Activated CD4-positive, alpha-beta memory T cell treated with anti-CD3 and anti-CD28 coated beads for 36 hours (primary cell): ENCODE results near the gene ACSL6. TPM values are rescaled to one million over a fixed set of nuclear protein-coding genes. Genes with fewer than 3 reads are reported as not detected.
A peak's percentile ranks its signal among the peaks of the same experiment; 100 is the strongest.

Experiments used
- CTCF ChIA-PET: fragments of 350-600 bp; sonication (Branson Sonifier 250); formaldehyde crosslinking; loops from one replicate; lab custom pipeline; 2021; ENCODE audit warnings: antibody characterized with exemption, inconsistent platforms; lab: Charles Lee
- POLR2A ChIA-PET: fragments of 350-600 bp; sonication (Branson Sonifier 250); formaldehyde crosslinking; loops from one replicate; lab custom pipeline; 2021; ENCODE audit warnings: antibody characterized with exemption; lab: Charles Lee
- DNase-seq: peaks from one replicate; pipeline ENCODE4 v3.0.0-alpha.2; 2020
- H3K27ac Mint-ChIP-seq: one replicate; pipeline ENCODE4 v1.8.0; 2021; ENCODE audit warnings: mixed read lengths
- H3K27me3 Mint-ChIP-seq: one replicate; pipeline ENCODE4 v1.8.0; 2021; ENCODE audit warnings: mixed read lengths
- H3K36me3 Mint-ChIP-seq: one replicate; pipeline ENCODE4 v1.8.0; 2021; ENCODE audit warnings: mixed read lengths
- H3K4me1 Mint-ChIP-seq: one replicate; pipeline ENCODE4 v1.8.0; 2021; ENCODE audit warnings: low read depth, mixed read lengths
- H3K4me3 Mint-ChIP-seq: one replicate; pipeline ENCODE4 v1.8.0; 2021; ENCODE audit warnings: mild to moderate bottlenecking, mixed read lengths
- H3K9me3 Mint-ChIP-seq: one replicate; pipeline ENCODE4 v1.8.0; 2021; ENCODE audit warnings: mixed read lengths
- intact Hi-C: fragments of 100-400 bp; cut with micrococcal nuclease; formaldehyde crosslinking; loops from one replicate; pipeline ENCODE4 v1.15.1; 2023
- total RNA-seq, 2 experiments: library from RNA; stranded (reverse); gene quantifications; one replicate each; pipeline ENCODE4 v1.2.3, GENCODE V29; 2021

ACSL6 gene
- total RNA-seq, 2 experiments from 2014 or later: 5.6 to 6.0 TPM

DNA sequence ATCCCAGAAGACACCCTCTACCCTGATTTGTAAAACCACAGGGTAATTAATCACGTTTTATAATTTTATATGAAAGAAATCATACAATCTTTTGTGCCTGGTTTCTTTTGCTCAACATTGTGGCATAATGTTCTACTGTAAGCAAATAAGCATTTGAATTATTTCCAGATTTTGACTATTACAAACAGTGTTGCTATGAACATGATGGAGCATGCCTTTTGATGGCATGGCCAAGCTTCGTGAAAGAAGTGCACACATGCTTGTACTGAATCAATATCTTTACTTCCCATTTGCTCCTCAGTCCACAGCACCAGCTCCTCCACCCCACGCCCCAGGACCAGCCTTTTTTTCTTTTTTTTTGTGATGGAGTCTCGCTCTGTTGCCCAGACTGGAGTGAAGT is 29.9 kb downstream of the ACSL6 start:
- no peaks in the 10 kb centered on the region for H3K27me3 Mint-ChIP-seq
- POLR2A ChIA-PET: no interaction called here
- H3K4me1 Mint-ChIP-seq: peaks cover 12% of the 10 kb centered on the region
- H3K36me3 Mint-ChIP-seq: no peaks in the 10 kb centered on the region
- no peak overlapping the region for H3K27ac Mint-ChIP-seq
- DNase-seq: no peak
- no peaks in the 10 kb centered on the region for H3K9me3 Mint-ChIP-seq
- no peak overlapping the region for H3K4me3 Mint-ChIP-seq
- intact Hi-C loops: no loop called here
- CTCF ChIA-PET: interaction anchor here (1.1 kb wide), 1 partner anchor 25 kb away, joined by 5 read pairs; no protein-coding TSS in a partner anchor

GRCh38 chr5:131980696-131981095 is 30.8 kb downstream of the ACSL6 start:
- DNase-seq: no peak
- no peaks in the 10 kb centered on the region for H3K36me3 Mint-ChIP-seq
- H3K9me3 Mint-ChIP-seq: no peaks in the 10 kb centered on the region
- H3K4me1 Mint-ChIP-seq: peaks cover 19% of the 10 kb centered on the region
- ChIA-PET CTCF (interaction anchor here (1.1 kb wide), 1 partner anchor 25 kb away, joined by 5 read pairs; no protein-coding TSS in a partner anchor), POLR2A (no interaction called here)
- H3K27ac Mint-ChIP-seq: no peak overlapping the region
- intact Hi-C loops: no loop called here
- no peaks in the 10 kb centered on the region for H3K27me3 Mint-ChIP-seq
- no peak overlapping the region for H3K4me3 Mint-ChIP-seq

DNA sequence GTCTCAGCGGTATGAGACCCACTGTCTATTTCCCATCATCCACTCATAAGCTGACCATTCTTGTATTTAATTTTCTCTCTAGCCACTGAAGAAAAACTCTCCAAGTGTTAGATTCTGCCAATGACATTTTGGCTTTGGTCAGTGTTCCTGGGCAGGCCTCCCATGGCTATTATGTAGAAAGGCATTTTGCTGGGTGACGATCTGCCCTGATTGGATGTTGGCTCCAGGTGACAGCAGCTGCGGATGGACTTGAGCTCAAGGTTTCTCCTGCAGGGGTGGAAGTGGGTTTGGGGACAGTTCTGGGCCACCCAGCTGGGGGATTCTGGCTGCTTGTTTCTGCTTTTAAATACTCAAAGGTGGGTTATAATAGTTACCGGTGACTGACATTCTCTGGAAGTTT is 31.6 kb downstream of the ACSL6 start:
- no peaks in the 10 kb centered on the region for H3K27me3 Mint-ChIP-seq
- ChIA-PET POLR2A (no interaction called here), CTCF (no interaction called here)
- no peak overlapping the region for H3K27ac Mint-ChIP-seq
- intact Hi-C loops: no loop called here
- H3K4me3 Mint-ChIP-seq: no peak overlapping the region
- H3K9me3 Mint-ChIP-seq: no peaks in the 10 kb centered on the region
- no peaks in the 10 kb centered on the region for H3K36me3 Mint-ChIP-seq
- DNase-seq: no peak
- peaks cover 28% of the 10 kb centered on the region for H3K4me1 Mint-ChIP-seq

GRCh38 chr5:131977212-131977604 is 34.2 kb downstream of the ACSL6 start:
- ChIA-PET POLR2A (no interaction called here), CTCF (no interaction called here)
- intact Hi-C loops: no loop called here
- H3K4me3 Mint-ChIP-seq: no peak overlapping the region
- H3K36me3 Mint-ChIP-seq: no peaks in the 10 kb centered on the region
- H3K27ac Mint-ChIP-seq: no peak overlapping the region
- H3K27me3 Mint-ChIP-seq: no peaks in the 10 kb centered on the region
- H3K9me3 Mint-ChIP-seq: no peaks in the 10 kb centered on the region
- peak; percentile 10 for DNase-seq
- peaks cover 44% of the 10 kb centered on the region for H3K4me1 Mint-ChIP-seq

DNA sequence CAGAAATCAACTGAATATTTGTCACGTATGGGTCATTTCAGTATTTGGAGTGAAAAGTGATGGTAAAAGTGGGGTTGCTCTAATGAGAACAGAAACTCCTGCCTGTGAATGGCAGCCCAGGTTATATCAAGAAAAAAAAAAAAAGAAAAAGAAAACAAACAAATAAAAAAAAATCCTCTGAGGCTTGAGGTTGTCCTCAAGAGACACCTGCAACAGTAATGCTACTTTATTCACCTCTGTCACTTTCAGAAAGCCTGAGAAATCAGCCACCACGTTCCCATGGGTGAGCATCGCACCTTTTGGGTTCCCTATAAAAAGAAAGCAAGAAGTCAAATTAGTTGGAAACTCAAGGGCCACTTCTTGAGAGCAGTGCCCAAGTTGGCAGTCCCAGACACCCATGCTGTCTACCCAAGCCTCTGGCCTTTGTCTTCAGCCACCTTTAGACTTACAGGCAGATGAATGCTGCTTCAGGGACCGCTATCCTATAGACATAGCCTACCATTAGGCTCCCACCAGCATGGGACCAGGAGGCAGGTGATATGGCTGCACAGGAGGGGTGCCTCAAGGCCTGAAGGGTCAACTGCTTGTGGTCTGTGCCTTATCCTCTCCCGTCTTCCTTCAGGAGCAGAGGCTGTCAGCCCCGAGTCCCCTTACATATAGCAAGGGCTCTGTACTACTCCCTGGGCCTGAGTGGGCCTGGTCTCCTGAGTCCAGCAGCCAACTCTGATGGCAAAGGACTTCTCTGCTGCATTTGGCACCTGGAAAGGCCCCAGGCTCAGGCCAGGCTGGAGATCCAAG is 34.8 kb downstream of the ACSL6 start:
- no peak overlapping the region for H3K27ac Mint-ChIP-seq
- ChIA-PET POLR2A (no interaction called here), CTCF (no interaction called here)
- H3K27me3 Mint-ChIP-seq: no peaks in the 10 kb centered on the region
- H3K4me1 Mint-ChIP-seq: peaks cover 44% of the 10 kb centered on the region
- no peaks in the 10 kb centered on the region for H3K9me3 Mint-ChIP-seq
- intact Hi-C loops: no loop called here
- H3K36me3 Mint-ChIP-seq: no peaks in the 10 kb centered on the region
- no peak overlapping the region for H3K4me3 Mint-ChIP-seq
- DNase-seq: no peak

DNA sequence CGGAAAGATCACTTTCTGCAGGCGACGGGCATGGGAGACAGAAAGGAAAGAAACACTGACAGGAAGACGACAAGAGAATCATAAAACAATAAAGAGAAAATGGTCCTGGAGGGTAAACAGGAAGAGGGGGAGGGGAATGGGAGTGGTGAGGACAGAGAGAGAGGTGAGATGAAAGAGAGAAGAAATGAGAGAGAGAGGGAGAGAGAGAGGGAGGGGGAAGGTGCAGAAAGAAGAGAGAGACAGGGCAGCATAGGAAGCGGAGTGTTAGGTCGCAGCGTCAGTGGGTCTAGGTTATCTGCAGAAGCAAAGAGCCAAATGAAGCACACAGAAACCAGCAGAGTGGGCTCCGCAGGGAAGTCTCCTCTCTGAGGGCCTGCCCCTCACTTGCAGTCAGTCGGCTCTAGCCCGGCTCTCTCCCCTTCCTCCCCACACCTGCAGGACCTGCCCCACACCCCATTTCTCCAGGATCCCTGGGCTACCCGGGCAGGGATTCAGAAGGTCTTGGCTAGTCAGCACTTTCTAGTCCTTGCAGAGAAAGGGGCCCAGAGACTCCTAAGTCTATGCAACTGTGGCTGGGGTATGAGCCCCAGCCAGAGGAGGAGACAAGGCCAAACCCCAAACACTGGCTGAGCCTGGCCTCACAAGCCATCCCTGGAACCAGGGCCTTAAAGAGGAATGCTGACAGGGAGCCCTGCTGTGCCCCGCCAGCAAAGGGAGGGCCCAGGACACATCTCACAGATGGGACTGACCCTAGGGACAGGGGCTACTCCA is 36.3 kb downstream of the ACSL6 start:
- H3K27me3 Mint-ChIP-seq: no peaks in the 10 kb centered on the region
- H3K36me3 Mint-ChIP-seq: no peaks in the 10 kb centered on the region
- peak overlapping the region; percentile 76 for H3K27ac Mint-ChIP-seq
- peaks cover 44% of the 10 kb centered on the region for H3K4me1 Mint-ChIP-seq
- peak; percentile 29 for DNase-seq
- ChIA-PET POLR2A (no interaction called here), CTCF (no interaction called here)
- H3K4me3 Mint-ChIP-seq: peak overlapping the region; percentile 56
- intact Hi-C loops: no loop called here
- H3K9me3 Mint-ChIP-seq: no peaks in the 10 kb centered on the region

DNA sequence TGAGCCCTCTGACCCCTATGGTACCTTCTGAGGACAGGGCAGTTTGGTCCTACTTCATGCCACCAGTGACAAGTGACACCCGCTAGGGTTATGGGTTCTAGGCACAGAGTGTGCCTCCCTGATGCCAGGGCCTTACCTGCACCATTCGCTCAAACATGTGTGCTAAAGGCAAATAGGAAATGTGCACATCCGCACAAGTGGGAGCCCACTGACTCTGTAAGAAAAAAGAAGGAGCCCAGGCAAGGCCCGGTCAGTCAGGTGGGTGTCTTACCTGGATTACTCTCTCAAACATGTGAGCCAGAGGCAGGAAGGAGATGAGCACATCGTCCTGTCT is 36.9 kb downstream of the ACSL6 start:
- peak overlapping the region; percentile 56 for H3K4me3 Mint-ChIP-seq
- H3K27ac Mint-ChIP-seq: peak overlapping the region; percentile 76
- no peaks in the 10 kb centered on the region for H3K9me3 Mint-ChIP-seq
- intact Hi-C loops: no loop called here
- POLR2A ChIA-PET: no interaction called here
- H3K27me3 Mint-ChIP-seq: no peaks in the 10 kb centered on the region
- DNase-seq: peak; percentile 37
- H3K36me3 Mint-ChIP-seq: peaks cover 2% of the 10 kb centered on the region
- peaks cover 44% of the 10 kb centered on the region for H3K4me1 Mint-ChIP-seq
- CTCF ChIA-PET: no interaction called here

GRCh38 chr5:131974016-131974415 is 37.4 kb downstream of the ACSL6 start:
- POLR2A ChIA-PET: no interaction called here
- CTCF ChIA-PET: no interaction called here
- Mint-ChIP-seq H3K36me3 (peaks cover 2% of the 10 kb centered on the region), H3K4me1 (peaks cover 44% of the 10 kb centered on the region), H3K9me3 (no peaks in the 10 kb centered on the region), H3K27me3 (no peaks in the 10 kb centered on the region), H3K4me3 (no peak overlapping the region), H3K27ac (peak overlapping the region; percentile 15)
- no peak for DNase-seq
- intact Hi-C loops: no loop called here

- ChIA-PET POLR2A (no interaction called here), CTCF (no interaction called here)
- no peak for DNase-seq
- Mint-ChIP-seq H3K27me3 (no peaks in the 10 kb centered on the region), H3K4me1 (peaks cover 44% of the 10 kb centered on the region), H3K36me3 (peaks cover 5% of the 10 kb centered on the region), H3K27ac (no peak overlapping the region), H3K4me3 (no peak overlapping the region), H3K9me3 (no peaks in the 10 kb centered on the region)
- intact Hi-C loops: no loop called here
These were observed 38.3 kb downstream of the ACSL6 start for GRCh38 chr5:131973089-131973712.

GRCh38 chr5:131968396-131968954 is 43.0 kb downstream of the ACSL6 start:
- no peak for DNase-seq
- Mint-ChIP-seq H3K4me3 (no peak overlapping the region), H3K4me1 (peaks cover 8% of the 10 kb centered on the region), H3K27ac (no peak overlapping the region), H3K9me3 (no peaks in the 10 kb centered on the region), H3K27me3 (no peaks in the 10 kb centered on the region), H3K36me3 (peaks cover 17% of the 10 kb centered on the region)
- POLR2A ChIA-PET: no interaction called here
- intact Hi-C loops: no loop called here
- CTCF ChIA-PET: no interaction called here

DNA sequence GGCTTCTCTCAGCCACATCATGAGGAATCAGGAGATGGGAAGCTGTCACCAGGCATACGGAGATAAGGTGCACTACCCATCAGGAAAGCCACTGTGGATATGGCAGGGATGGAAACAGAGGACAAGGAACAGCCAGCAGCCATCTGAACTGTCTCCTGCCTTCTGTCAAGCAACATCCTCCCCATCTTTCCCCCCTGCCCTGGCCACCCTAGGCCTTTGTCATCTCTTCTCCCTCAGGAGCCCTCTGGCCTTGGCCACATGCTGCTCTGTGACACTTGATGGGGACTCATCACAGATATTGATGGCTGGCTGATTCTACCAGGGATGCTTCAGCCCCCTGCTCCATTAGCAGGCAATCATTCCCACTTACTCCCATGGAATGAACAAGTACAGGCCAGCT is 44.9 kb downstream of the ACSL6 start:
- H3K9me3 Mint-ChIP-seq: no peaks in the 10 kb centered on the region
- H3K36me3 Mint-ChIP-seq: peaks cover 17% of the 10 kb centered on the region
- ChIA-PET POLR2A (no interaction called here), CTCF (no interaction called here)
- DNase-seq: no peak
- H3K27me3 Mint-ChIP-seq: no peaks in the 10 kb centered on the region
- no peak overlapping the region for H3K27ac Mint-ChIP-seq
- intact Hi-C loops: no loop called here
- H3K4me3 Mint-ChIP-seq: no peak overlapping the region
- H3K4me1 Mint-ChIP-seq: no peaks in the 10 kb centered on the region

DNA sequence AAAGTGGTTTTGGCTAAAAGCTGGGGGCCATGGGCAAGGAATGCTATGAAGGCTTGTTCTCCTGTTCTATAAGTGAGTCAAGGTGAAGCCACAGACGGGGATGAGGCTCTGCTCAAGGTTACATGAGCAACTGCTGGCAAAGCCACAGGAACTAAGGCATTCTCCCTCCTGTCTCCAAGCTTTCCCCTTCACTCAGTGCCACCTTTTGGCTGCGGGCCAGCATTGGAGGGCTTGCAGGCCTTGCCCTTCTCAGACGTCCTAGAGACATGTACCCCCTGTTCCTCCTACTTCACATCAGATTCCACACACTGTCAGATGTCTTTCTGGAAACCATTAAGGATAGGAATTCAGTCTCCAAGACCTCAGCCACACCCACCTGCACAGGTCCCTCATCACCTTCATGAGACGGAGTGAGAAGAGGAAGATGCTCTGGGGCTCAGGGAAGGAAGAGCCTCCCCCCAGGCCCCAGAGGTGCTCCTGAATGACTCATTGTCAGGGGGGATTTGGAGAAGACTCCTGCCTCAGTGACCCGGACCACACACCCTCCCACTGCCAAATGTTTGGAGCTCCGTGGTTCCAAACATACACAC is 45.5 kb downstream of the ACSL6 start:
- Mint-ChIP-seq H3K4me1 (no peaks in the 10 kb centered on the region), H3K9me3 (no peaks in the 10 kb centered on the region), H3K4me3 (no peak overlapping the region), H3K36me3 (peaks cover 17% of the 10 kb centered on the region), H3K27me3 (no peaks in the 10 kb centered on the region), H3K27ac (no peak overlapping the region)
- DNase-seq: no peak
- CTCF ChIA-PET: interaction anchor here (0.6 to 1.3 kb wide), 2 partner anchors 42 to 141 kb away, joined by 3 to 4 read pairs; no protein-coding TSS in a partner anchor
- intact Hi-C loops: no loop called here
- POLR2A ChIA-PET: no interaction called here
